Fibroblast of lung (primary cell): ENCODE data around the gene PNKP. TPM values are rescaled to one million over a fixed set of nuclear protein-coding genes. Genes with fewer than 3 reads are reported as not detected.

Experiments used
- DNase-seq, 2 donors: peaks; one replicate each; pipeline versions ENCODE4 v3.0.0 to v3.0.0-alpha.2; 2010; ENCODE audit warnings: low read depth in 2 of 2
- H2AFZ ChIP-seq: 2 replicates; pipeline ENCODE4 v1.5.1; 2012; ENCODE audit warnings: low read length, control low read depth, inconsistent platforms
- H3K27ac ChIP-seq: 2 replicates; pipeline ENCODE4 v1.5.1; 2011; ENCODE audit warnings: low read length, control low read depth; ENCODE audit not compliant: insufficient read depth
- H3K27me3 ChIP-seq: 2 replicates; pipeline ENCODE4 v1.5.1; 2011; ENCODE audit warnings: mild to moderate bottlenecking, low read length; ENCODE audit not compliant: control insufficient read depth, insufficient read depth
- H3K36me3 ChIP-seq: 2 replicates; pipeline ENCODE4 v1.5.1; 2011; ENCODE audit warnings: low read length; ENCODE audit not compliant: control insufficient read depth, insufficient read depth
- H3K4me1 ChIP-seq: 2 replicates; pipeline ENCODE4 v1.5.1; 2011; ENCODE audit warnings: low read length; ENCODE audit not compliant: control insufficient read depth, insufficient read depth; ENCODE audit errors: extremely low read depth
- H3K4me2 ChIP-seq: 2 replicates; pipeline ENCODE4 v1.5.1; 2011; ENCODE audit warnings: low read length, control low read depth; ENCODE audit not compliant: insufficient read depth; ENCODE audit errors: extremely low read depth
- H3K4me3 ChIP-seq, 4 experiments: fragments of 200-600 bp in 1 of 4; sonication (generic) in 1 of 4; replicated peaks in 1 of 4; 2 replicates each; pipeline ENCODE4 v1.5.1; 2011 to 2016; ENCODE audit warnings: low read length in 4 of 4, low read depth in 3 of 4, mild to moderate bottlenecking in 3 of 4, control low read depth in 2 of 4, inconsistent platforms in 1 of 4, mixed read lengths in 1 of 4; ENCODE audit not compliant: insufficient read depth in 1 of 4; ENCODE audit errors: control extremely low read depth in 1 of 4
- H3K79me2 ChIP-seq: 2 replicates; pipeline ENCODE4 v1.5.1; 2012; ENCODE audit warnings: mild to moderate bottlenecking, low read length, inconsistent platforms; ENCODE audit not compliant: control insufficient read depth, insufficient read depth
- H3K9ac ChIP-seq: 2 replicates; pipeline ENCODE4 v1.5.1; 2011; ENCODE audit warnings: mild to moderate bottlenecking, low read length, control low read depth; ENCODE audit not compliant: insufficient read depth
- H3K9me3 ChIP-seq: 2 replicates; pipeline ENCODE4 v1.5.1; 2012; ENCODE audit warnings: low read depth, low read length; ENCODE audit not compliant: control insufficient read depth, insufficient read depth
- H4K20me1 ChIP-seq: 2 replicates; pipeline ENCODE4 v1.5.1; 2011; ENCODE audit warnings: low read length; ENCODE audit not compliant: control insufficient read depth, insufficient read depth; ENCODE audit errors: extremely low read depth
- CTCF ChIP-seq, 2 donors: IDR thresholded peaks in 1 of 2; conservative IDR thresholded peaks in 1 of 2; 1 replicate in 1 of 2; 2 replicates in 1 of 2; pipeline ENCODE4 v1.5.1; 2011 to 2012; ENCODE audit warnings: low read length in 2 of 2, control low read depth in 1 of 2, inconsistent platforms in 1 of 2, low read depth in 1 of 2, mild to moderate bottlenecking in 1 of 2
- EZH2 ChIP-seq: IDR thresholded peaks from 2 replicates; pipeline ENCODE4 v1.5.1; 2012; ENCODE audit warnings: low read length, control low read depth, mild to moderate bottlenecking; ENCODE audit errors: missing control alignments
- polyA plus RNA-seq, 2 donors: library from polyadenylated mRNA; depleted of rRNA in 1 of 2; stranded (reverse) in 1 of 2; unstranded in 1 of 2; fragments of >200 nt; gene quantifications; 2 replicates each; pipeline ENCODE4 v1.2.1, GENCODE V29; 2011 to 2012; ENCODE audit warnings: missing spikeins in 1 of 2
- total RNA-seq: library from RNA; depleted of rRNA; stranded (reverse); fragments of >200 nt; gene quantifications from 2 replicates; pipeline ENCODE4 v1.2.1, GENCODE V29; 2014

The PNKP gene
- total and polyA plus RNA-seq, 2 donors (not counting 1 experiment from before 2014, with no cell fraction given): 11.0 to 32.9 TPM

GRCh38 chr19:49889038-49889686 lies 21.8 kb upstream of the PNKP start:
- Histone ChIP-seq H2AFZ (no peak overlapping the region), H3K4me2 (no peak overlapping the region), H3K9me3 (no peaks in the 10 kb centered on the region), H3K27ac (no peak overlapping the region), H3K9ac (no peak overlapping the region), H3K36me3 (peaks cover 7% of the 10 kb centered on the region), H3K79me2 (no peaks in the 10 kb centered on the region), H3K4me1 (peaks cover 3% of the 10 kb centered on the region), H3K4me3 (no peak overlapping the region), H4K20me1 (no peaks in the 10 kb centered on the region), H3K27me3 (no peaks in the 10 kb centered on the region)
- DNase-seq: no peak
- TF ChIP-seq CTCF (conservative IDR thresholded peaks at IDR 0.05 in 1 of 2, IDR thresholded peaks at IDR 0.05 in 1 of 2; ENCODE audit: low read depth in 1 of 2, low read length in 2 of 2) (no peak), EZH2 (no peak)

- H3K4me1 ChIP-seq: peaks cover 3% of the 10 kb centered on the region
- no peak for TF ChIP-seq CTCF (conservative IDR thresholded peaks at IDR 0.05 in 1 of 2, IDR thresholded peaks at IDR 0.05 in 1 of 2; ENCODE audit: low read depth in 1 of 2, low read length in 2 of 2)
- no peak for TF ChIP-seq EZH2
- H3K4me2 ChIP-seq: no peak overlapping the region
- H4K20me1 ChIP-seq: no peaks in the 10 kb centered on the region
- H3K36me3 ChIP-seq: peaks cover 12% of the 10 kb centered on the region
- H3K9ac ChIP-seq: no peak overlapping the region
- no peak overlapping the region for H3K27ac ChIP-seq
- no peaks in the 10 kb centered on the region for H3K27me3 ChIP-seq
- no peak overlapping the region for H3K4me3 ChIP-seq
- H3K9me3 ChIP-seq: no peaks in the 10 kb centered on the region
- DNase-seq: no peak
- H2AFZ ChIP-seq: no peak overlapping the region
- no peaks in the 10 kb centered on the region for H3K79me2 ChIP-seq
These were observed 21.1 kb upstream of the PNKP start for GRCh38 chr19:49888510-49888824.

- no peak overlapping the region for H2AFZ ChIP-seq
- no peak overlapping the region for H3K4me2 ChIP-seq
- no peaks in the 10 kb centered on the region for H4K20me1 ChIP-seq
- no peak overlapping the region for H3K4me3 ChIP-seq
- no peaks in the 10 kb centered on the region for H3K9me3 ChIP-seq
- peaks cover 3% of the 10 kb centered on the region for H3K4me1 ChIP-seq
- DNase-seq: no peak
- H3K27ac ChIP-seq: no peak overlapping the region
- no peaks in the 10 kb centered on the region for H3K79me2 ChIP-seq
- peaks cover 18% of the 10 kb centered on the region for H3K36me3 ChIP-seq
- H3K9ac ChIP-seq: no peak overlapping the region
- TF ChIP-seq CTCF (conservative IDR thresholded peaks at IDR 0.05 in 1 of 2, IDR thresholded peaks at IDR 0.05 in 1 of 2; ENCODE audit: low read depth in 1 of 2, low read length in 2 of 2) (no peak), EZH2 (no peak)
- no peaks in the 10 kb centered on the region for H3K27me3 ChIP-seq
These were observed 20.5 kb upstream of the PNKP start for GRCh38 chr19:49887665-49888509.
